HG03469 (cell line): ENCODE data around the gene TCFL5.

ENCODE experiments used
- ATAC-seq: cut with Tn5 transposase; IDR thresholded peaks from one replicate; pipeline ENCODE4 v1.9.1; 2021; ENCODE audit warnings: mild to moderate bottlenecking, moderate library complexity, moderate number of reproducible peaks; ENCODE audit not compliant: unreplicated experiment

TCFL5 gene

DNA sequence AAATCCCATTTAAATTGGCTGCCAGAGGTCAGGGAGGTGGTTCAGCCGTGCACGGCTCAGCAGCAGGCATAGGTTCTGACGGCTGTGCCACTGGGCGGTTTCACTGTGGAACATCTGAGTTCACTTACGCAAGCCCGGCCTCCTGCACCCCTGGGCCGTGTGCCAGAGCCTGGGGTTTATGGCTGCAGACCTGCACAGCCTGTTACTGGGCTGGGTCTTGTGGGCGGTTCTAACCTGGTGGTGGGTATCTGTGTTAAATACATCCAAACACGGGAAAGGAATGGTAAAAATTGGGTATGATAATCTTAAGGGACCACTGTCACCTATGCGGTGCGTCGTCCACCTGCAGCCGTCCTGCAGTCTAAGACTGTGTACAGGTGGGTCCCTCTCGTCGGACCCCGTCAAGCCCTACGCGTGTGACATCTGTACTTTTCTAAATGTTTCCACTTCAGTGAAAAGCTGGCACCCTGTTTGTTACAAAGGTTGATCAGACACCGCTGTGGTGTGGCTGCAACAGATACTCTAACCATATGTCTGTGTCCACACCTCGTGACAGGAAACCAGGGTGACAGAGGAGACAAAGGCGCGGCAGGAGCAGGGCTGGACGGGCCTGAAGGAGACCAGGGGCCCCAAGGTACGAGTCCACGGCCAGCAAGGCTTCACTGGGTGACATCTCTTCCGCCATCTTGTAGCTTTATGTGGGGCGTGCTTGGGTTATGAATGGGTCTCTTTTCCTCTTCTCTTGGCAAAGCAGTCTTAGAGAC is 23.3 kb downstream of the TCFL5 start:
- ATAC-seq = no peak

DNA sequence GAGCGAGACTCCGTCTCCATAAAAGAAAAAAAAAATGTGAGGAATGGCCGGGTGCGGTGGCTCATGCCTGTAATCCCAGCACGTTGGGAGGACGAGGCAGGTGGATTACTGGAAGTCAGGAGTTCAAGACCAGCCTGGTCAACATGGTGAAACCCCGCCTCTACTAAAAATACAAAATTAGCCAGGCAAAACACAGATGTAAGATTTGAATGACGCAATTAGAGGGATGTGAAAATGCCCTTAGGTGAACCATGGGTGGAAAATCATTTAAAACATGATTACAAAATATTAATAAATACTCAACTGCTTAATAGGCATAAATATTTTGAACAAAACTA is 23.9 kb downstream of the TCFL5 start:
- ATAC-seq = no peak

DNA sequence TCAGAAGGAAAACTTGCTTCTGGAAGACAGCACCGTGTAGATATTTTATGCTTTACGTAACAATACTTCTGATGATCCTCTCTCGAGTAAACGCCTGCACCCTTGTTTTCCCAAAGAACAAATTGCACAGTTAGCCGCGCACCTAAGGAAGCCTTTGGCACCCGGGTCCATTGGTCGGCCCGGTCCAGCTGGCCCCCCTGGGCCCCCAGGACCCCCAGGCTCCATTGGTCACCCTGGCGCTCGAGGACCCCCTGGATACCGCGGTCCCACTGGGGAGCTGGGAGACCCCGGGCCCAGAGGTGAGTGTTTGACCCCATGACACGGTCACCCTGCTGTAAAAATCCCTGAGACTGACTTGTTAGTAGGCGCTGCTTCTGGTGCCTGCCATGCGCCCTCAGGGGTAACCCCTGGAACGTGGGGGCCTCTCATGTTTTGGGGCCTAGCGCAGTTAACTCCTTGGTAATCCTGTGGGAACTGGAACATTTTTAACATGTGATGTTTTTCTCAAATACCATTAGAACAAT is 24.6 kb downstream of the TCFL5 start:
- ATAC-seq = no peak

DNA sequence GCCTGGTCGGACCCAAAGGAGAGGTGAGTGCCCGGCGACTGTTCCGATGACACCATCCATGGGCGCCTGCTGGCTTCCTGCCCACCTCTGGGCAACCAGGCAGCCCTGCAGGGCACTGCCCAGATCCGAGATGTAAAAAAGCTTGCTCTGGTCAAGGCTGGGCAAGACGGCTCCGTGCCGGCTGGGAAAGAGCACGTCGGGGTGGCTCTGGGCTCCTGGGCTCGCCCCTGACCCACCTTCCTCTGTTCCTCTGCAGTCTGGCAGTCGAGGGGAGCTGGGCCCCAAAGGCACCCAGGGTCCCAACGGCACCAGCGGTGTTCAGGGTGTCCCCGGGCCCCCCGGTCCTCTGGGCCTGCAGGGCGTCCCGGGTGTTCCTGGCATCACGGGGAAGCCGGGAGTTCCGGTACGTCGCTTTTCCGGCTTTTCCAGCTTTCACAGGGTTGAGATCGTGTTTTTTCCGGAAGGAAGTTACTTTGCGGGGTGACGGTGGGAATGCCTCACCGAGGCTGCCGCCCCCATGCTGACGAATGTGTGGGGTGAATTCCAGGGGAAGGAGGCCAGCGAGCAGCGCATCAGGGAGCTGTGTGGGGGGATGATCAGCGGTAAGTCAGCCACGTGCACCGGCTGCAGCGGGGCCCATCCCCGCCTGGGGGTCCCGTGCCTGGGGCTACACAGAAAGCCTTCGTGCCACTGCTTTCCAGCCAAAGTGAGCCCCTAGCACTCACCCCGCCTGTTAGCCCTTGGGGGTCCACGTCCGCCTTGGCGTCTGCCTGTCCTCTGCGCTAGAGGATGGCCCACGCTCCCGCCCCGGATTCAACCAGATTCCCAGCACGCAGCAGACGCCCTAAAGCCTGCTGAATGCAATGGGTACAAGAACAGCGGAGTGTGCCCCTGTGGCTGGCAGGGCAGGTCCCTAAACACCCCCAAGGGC is 25.4 kb downstream of the TCFL5 start:
- ATAC-seq = no peak

DNA sequence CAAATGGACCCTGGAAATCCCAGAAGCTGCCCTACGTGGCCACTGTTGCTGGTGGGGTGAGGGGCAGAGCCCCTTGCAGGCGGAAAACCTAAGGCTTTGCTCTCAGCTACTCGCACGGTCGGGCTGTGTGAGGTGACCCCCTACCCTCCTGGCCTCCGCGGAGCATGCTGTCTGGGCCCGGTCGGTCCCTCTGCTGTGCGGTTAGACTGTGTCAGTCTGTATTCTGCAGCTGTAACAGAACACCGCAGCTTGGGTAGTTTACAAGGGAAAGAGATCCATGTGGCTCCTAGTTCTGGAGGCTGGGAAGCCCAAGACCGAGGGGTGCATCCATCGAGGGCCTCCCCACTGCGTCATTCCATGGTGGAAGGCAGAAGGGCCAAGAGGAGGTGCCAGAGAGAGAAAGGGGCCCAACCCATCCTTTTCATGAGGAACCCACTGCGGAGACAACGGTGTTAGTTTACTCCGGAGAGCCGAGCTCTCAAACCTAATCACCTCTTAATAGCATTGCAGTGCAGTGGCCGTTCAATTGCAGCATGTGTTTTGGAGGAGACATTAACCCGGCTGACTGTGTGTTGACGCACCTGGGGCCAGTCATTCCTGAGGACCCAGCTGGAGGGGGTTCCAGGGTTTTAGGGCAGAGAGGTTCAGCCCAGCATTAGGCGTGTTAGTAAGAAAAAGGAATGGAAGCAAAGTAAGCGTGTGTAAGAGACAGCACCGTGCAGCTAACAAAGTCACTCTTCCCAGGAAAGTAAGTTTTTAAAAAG is 26.5 kb downstream of the TCFL5 start:
- no peak for ATAC-seq

DNA sequence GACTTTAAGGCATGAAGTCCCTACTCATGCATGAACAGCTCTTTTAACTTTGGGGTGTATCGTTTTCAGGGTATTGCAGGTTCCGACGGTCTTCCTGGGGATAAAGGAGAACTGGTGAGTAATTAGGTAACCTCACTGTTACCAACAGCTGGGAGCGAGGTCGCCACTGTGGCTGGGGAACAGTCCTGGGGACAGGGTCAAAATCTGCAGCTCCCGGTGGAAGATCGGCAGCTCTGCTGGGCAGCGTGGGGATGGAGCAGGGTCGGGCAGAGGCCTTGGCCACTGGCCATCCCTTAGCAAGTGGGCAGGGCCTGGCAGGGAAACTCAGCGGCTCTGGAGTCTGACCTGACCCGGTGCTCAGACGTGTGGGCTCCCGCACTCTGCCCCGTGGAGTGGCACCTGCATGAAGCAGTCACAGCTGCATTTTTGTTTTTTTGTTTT is 28.7 kb downstream of the TCFL5 start:
- ATAC-seq = no peak

DNA sequence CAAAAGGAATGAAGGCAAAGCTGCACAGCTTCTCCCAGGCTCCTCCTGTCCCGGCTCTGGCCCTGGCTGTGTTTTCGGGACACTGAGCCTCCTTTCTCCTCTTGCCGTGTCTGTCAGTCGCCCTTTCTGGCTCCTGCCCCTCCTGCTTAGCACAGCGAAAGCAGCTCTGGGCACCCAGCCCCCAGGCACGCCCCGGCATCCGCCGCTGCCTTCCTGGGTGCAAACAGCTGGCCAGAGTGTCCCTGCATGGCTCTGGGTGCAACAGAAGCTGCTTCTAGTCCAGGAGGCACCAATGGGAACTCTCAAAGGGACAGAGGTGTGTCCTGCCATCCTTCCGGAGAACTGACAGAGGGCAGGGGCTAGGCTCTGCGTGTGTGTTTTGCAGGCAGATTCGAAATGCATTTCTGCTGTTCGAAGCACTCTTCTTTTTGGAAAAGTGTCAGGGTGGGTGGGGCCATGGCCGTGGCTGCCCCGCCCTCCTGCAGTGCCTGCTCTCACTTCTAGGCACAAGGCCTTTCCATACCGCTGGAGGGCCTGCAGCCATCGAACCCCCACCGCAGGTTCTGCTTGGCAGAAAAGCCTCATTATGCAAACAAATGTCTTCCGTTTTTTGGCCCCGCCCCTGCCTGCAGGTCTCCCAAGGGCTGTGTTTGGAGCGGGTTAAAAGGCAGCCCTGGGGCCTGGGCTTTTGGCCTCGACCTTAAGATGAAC is 29.3 kb downstream of the TCFL5 start:
- no peak for ATAC-seq

DNA sequence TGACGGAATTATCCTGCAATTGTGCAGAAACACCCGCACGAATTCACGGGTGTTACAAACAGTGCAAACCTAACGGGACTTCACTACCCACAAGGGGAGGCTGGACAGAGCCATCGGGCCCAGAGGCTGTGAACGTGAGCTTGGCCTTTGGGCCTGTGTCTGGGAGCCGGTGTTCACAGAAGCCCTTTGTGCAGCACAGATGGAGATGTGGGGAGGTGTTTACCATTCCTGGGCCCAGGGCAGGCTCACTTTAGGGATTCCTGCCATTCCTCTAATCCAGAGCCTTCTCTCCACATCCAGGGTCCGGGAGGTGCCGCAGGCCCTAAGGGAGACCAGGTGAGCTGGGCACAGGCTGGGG is 29.8 kb downstream of the TCFL5 start:
- no peak for ATAC-seq

DNA sequence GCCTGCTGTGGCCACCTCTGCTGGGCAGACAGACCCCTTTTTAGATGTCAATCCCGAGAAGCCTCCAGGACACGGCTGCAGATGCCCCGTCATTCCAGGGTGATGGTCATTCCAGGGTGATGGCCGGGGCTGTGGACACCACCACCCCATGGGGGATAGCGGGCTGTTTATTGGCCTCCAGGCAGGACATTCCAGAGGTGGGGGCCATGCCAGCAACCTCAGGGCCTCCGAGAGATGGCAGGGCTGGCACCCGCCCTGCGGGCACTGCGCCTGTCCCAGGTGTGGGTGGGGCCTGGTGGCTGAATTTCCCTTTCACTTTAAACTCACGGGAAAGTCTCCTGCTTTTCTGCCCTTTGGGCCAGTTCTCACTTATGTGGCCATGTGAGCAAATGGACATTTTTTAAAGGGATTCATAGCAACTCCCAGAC is 30.2 kb downstream of the TCFL5 start:
- ATAC-seq = no peak

DNA sequence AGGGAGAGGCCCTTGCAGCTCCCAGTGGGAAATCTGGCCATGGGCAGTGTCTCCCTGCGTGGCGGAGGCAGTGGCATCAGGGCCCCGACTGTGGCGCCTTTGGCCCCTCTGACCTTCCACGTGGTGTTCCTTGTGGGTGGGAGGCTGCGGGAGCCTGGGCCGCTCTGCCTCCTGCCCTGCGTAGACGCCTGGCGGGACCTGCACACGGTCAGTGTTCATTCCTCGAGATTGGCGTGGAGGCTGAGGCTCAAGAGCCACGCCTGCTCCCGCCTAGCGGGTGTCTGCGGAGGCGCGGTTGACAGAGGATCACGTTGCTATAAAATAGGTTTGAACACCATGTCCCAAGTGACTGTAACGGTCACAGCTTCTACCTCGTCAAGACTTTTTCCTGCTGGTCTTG is 30.8 kb downstream of the TCFL5 start:
- ATAC-seq = no peak

DNA sequence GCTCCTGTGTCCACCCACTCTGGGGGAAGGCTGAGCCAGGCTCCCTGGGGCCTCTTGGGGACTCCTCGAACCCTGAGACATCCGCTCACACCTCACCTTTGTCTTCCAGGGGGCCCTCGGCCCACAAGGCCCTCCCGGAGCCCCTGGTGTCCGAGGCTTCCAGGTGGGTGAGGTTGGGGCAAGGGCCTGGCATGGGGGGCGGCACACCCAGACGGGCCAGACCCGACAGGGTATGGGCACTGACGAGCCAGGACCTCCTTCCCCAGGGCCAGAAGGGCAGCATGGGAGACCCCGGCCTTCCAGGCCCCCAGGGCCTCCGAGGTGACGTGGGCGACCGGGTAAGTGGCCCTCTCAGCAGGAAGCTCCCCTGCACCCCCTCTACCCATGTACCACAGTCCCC is 31.4 kb downstream of the TCFL5 start:
- ATAC-seq = no peak

DNA sequence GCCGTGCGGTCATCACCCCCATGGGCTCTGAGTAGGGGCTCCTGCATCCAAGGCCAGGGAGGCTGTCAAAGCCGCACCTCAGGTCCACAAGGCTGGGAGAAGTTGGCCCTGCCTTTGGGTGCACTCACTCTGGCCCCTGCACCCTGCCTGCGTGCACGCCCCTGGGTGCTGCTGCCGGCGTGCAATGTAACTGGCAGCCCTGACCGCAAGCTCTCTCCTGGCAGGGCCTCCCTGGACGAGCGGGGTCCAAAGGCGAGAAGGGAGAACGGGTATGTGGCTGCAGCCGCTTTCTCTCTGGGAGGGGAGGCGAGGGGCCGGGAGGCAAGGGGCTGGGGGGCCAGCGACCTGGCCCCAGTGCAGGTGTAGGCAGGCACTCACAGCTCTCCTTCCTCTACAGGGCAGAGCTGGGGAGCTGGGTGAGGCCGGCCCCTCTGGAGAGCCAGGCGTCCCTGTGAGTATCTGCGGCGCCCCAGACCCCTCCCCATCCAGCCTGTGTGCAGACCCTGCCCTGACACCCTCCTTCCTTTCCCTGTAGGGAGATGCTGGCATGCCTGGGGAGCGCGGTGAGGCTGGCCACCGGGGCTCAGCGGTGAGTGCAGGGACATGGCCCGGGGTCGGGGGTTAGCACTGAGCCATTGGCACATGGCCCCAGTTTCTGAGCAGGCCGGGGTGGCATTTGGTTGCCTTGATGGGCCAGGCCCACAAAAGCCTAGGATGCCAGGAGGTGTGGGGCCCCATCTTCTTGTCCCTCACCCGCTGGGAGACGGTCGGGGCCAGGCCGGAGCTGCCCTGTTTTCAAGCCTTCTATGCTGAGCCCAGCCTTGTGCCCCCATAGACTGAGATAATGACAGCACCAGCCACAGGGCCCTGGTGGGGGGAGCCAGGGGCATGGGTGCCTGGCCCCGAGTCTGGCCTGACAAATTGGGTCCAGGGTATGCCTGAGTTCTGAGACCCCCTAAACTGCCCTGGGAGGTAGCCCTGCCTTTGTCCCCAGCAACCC is 32.1 kb downstream of the TCFL5 start:
- ATAC-seq = no peak

DNA sequence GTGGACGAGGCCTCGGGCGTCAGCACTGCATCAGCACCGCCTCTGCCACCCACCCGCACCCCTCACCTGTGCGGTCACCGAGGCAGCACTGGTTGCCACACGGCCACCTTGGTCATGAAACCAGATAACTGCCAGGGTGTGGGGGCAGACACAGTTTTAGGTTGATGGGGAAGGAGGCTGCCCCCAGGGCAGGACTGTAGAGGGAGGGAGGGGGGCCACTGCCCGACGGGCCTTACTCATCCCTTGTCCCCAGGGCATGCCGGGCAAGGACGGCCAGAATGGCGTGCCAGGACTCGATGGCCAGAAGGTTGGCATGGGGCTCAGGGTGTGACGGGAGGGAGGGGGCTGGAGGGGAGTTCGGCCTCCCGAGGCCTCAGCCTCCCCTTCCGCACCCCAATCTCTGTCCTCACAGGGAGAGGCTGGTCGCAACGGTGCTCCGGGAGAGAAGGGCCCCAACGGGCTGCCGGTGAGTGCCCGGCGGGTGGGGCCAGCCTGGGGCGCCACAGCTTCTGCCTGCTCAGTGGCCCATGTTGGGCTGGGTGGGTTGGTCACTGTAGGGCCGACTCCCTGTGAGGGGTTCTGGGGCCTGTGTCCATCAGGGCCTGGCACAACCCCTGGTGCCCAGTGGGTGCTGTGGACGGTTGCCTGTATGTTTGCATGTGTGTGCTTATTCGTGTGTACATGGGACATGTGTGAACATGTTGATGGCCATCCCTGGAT is 33.0 kb downstream of the TCFL5 start:
- ATAC-seq = no peak

DNA sequence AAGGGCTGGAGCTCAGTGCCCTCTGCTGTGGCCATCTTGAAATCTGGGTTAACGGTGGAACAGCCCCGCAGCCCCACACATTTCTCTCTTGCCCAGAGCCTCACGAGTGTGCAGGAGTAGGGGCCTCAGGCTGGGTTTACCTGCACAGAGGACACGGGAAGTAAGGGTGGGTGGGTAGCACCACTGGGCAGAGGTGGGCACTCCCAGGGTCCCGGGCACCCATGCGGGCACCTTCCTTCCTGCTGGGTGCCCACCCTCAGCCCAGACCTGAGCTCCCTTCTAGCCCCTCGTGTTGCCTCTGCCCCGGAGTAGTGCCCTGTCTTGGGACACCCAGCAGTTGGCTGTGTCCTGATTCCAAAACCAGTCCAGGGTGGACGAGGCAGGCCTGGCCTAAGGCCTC is 33.6 kb downstream of the TCFL5 start:
- ATAC-seq = no peak

DNA sequence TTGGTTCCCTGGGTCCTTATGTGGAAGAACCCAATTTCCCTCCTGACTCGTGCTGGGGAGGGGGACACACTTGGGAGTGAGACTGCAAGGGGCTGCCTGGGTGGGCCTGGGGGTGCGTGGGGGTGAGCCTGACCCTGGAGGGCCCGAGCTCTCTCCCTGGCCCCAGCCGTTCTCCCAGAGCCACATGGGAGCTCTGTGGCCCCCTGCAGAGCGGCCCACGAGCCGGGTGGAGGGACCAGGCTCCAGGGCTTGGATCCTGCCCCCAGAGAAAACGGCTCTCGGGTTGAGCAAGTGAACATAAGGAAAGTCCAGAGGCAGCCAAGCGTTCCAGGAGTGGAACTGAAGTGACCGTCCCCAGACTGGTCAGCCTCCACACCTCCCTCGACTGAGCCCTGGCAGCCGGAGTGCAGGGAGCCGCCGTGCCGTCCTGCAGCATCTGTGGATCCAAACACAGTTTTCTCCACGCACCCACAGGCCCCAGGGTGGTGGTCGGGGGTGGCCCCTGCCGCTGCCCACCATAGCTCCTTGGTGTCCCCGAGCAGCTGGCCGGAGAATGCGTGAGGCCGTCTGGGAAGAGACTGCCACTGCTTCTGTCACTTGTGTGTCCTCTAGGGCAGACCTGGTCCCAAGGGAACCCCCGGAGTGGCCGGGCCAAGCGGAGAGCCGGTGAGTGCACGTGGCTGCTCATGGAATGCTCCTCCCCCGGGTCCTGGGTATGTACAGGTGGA is 34.1 kb downstream of the TCFL5 start:
- ATAC-seq = no peak

DNA sequence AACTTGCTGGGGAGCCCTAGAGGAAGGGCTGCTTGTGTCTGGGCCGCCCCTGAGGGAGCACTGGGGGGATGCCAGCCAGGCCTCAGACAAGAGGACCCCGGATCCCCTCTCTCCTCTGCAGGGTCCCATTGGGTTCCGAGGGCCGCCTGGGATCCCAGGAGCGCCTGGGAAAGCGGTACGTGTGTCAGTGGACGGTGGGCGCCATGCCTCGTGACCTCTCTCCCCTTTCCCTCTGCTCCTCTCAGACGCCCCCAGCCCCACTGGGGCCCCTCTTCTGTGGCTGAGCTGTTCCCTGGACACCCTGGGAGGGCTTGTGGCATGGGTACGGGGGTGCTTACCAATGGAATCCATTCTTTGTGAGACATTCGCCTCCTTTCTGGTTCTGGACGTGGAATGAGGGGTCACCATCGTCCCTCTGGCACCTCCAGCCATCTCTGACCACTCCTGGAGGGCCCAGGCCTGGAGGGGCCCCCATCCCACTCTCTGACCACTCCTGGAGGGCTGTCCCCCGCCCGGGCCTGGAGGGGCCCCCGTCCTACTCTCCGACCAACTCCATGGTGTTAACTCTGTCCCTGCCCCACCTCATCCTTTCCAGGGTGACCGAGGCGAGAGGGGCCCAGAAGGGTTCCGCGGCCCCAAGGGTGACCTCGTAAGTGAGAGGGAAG is 34.8 kb downstream of the TCFL5 start:
- no peak for ATAC-seq

DNA sequence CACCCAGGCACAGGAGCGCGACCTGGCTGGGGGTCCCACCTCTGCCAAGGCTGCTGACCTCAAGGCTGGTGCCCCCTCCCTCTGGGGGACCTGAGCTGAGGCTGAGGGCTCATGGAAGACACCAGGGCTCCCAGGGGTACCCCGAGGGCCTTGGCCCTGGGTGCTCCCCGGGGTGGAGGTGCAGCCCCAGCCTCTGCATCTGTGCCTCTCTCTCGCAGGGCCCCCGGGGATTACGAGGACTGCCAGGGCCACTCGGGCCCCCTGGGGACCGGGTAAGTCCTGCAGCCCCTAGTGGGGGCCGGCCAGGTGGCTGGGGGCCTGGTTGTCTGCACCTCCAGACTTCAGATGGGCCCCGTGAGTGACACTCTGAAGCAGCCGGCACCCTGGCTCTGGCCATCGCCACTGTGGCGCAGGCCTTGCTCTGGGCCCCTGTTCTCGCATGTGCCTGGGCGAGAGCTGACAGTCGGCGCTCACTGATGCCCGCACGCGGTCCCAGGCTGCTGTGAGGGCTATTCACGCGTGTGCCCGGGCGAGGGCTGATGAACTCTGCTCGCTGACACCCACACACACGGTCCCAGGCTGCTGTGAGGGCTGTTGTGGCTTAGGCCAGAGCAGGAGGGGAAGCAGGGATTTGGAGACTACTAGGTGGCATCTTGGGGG is 35.5 kb downstream of the TCFL5 start:
- ATAC-seq = no peak
